ENCODE results near the gene SS18L1. TPM values are rescaled to one million over a fixed set of nuclear protein-coding genes. Genes with fewer than 3 reads are reported as not detected.

The SS18L1 gene
- total RNA-seq, 1 experiment from 2014 or later: 28.1 TPM

GRCh38 chr20:62203378-62204030 is 59.9 kb downstream of the SS18L1 start:
- Histone ChIP-seq H3K27me3 (ENCODE audit: insufficient read depth, low read length) (no peaks in the 10 kb centered on the region), H3K27ac (ENCODE audit: low read depth, low read length) (no peak overlapping the region), H3K4me1 (ENCODE audit: control insufficient read depth in 1 of 2, insufficient read depth in 2 of 2, low read length in 2 of 2) (no peaks in the 10 kb centered on the region), H3K4me2 (ENCODE audit: low read length) (no peak overlapping the region), H3K36me3 (ENCODE audit: control insufficient read depth in 1 of 2, insufficient read depth in 2 of 2, low read length in 2 of 2) (peaks cover 14 to 23% of the 10 kb centered on the region in 2 experiments; a peak in 3 of 4 replicates), H3K9me3 (ENCODE audit: control insufficient read depth in 1 of 2, insufficient read depth in 1 of 2, low read depth in 1 of 2, low read length in 2 of 2) (no peaks in the 10 kb centered on the region), H2AFZ (ENCODE audit: low read depth, low read length, poor library complexity, severe bottlenecking) (no peak overlapping the region), H3K9me2 (ENCODE audit: insufficient read depth) (no peaks in the 10 kb centered on the region), H4K20me1 (ENCODE audit: insufficient read depth) (no peaks in the 10 kb centered on the region), H3K79me2 (ENCODE audit: insufficient read depth, low read length) (no peaks in the 10 kb centered on the region), H3K9ac (ENCODE audit: low read length) (no peak overlapping the region), H3K4me3 (replicated peaks in 1 of 2; ENCODE audit: low read depth in 1 of 2, low read length in 2 of 2) (no peak overlapping the region)
- CTCF ChIA-PET: no interaction called here
- BruUV-seq (replicated peaks): no TSS peak
- RAD21 ChIA-PET (ENCODE audit: low non-redundant PET in 1 of 2, low total read pairs in 2 of 2, uncharacterized antibody in 2 of 2, unreplicated experiment in 2 of 2): no interaction called here
- DNase-seq (ENCODE audit: low read depth, low spot score) (no peak), ATAC-seq (no peak)
- TF ChIP-seq ZFX (IDR thresholded peaks at IDR 0.05) (no peak), POLR2AphosphoS5 (IDR thresholded peaks at IDR 0.05; ENCODE audit: low read depth, low read length) (no peak), RAD21 (IDR thresholded peaks at IDR 0.05; ENCODE audit: low read depth) (no peak), POLR2A (IDR thresholded peaks at IDR 0.05; ENCODE audit: borderline replicate concordance, extremely low read depth, insufficient read depth, insufficient read length) (no peak), SP1 (IDR thresholded peaks at IDR 0.05; ENCODE audit: low read depth) (no peak), ATF3 (IDR thresholded peaks at IDR 0.05) (no peak), ELF1 (IDR thresholded peaks at IDR 0.05; ENCODE audit: borderline replicate concordance, low read depth) (no peak), CEBPB (IDR thresholded peaks at IDR 0.05; ENCODE audit: low read depth) (no peak), CTCF (IDR thresholded peaks at IDR 0.05 in 2 of 3, conservative IDR thresholded peaks at IDR 0.05 in 1 of 3; ENCODE audit: borderline replicate concordance in 1 of 3, insufficient read depth in 1 of 3, low read depth in 2 of 3, low read length in 2 of 3) (no peak), ZNF274 (IDR thresholded peaks at IDR 0.05; ENCODE audit: low read depth, low read length) (no peak), SIN3A (IDR thresholded peaks at IDR 0.05; ENCODE audit: low read depth) (no peak), JUND (IDR thresholded peaks at IDR 0.05) (no peak)
- intact Hi-C loops (cut with micrococcal nuclease): no loop called here
- POLR2A ChIA-PET: no interaction called here

Measured in HCT116 (cell line).